Limb (tissue), 2 donors: Measurements from ENCODE around the gene OSBPL2.

Source experiments
- DNase-seq, 2 donors: peaks; one replicate each; pipeline ENCODE4 v3.0.0-alpha.2; 2016; ENCODE audit errors: extremely low spot score in 2 of 2

The OSBPL2 gene

DNA sequence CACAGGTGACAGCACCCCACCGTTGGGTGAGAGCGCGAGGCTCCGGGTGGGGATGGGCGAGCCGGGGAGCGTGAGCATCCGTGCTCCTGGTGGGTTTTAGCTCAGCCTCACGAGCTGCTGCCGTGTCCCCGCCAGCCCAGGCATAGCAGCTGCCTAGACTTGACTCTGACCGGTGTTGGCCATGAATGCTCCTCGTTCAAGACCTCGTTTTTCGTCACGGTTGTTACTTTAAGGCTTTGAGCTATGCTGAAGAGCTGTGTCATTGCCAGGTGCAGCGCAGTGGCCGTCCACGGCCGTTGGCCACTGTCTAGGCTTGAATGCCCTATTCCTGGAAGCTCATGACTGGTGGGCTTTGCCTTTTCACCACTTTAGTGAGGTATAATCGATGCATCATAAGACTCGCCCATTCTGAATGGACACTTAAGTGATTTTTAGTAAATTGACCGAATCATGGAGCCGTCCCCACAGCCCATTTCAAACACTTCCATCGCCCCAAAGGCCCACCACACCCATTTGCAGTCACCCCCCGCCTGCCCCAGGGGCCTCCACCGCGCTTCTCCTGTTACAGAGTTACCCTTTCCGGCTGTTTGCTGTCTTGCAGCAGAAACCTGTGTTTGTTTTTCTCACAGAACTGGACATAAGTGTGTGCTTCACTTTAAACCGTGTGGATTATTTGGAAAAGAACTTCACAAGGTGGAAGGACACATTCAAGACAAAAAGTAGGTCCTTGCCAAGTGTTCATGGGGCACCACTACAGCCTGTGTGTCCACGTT lies 43.0 kb downstream of the OSBPL2 start:
- DNase-seq: no peak

DNA sequence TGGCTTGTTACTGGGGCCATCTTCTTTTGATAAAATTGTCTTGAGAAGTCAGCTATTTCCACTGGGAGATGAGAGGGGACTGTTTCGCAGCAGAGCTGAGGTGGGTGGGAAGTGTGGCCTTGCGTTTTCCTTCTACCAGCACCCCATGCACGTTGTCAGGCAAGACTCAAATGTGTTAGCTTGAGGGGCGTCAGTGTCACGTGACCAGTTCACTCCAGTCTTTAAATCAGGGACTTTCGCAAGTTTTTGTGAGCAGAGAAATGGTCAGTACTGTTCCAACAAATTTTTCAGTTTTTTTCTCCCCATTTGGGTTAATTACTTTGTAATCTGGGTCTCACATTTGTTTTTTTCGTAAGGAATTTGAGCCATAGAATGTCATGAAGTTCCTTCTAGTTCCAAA lies 43.8 kb downstream of the OSBPL2 start:
- DNase-seq: no peak

DNA sequence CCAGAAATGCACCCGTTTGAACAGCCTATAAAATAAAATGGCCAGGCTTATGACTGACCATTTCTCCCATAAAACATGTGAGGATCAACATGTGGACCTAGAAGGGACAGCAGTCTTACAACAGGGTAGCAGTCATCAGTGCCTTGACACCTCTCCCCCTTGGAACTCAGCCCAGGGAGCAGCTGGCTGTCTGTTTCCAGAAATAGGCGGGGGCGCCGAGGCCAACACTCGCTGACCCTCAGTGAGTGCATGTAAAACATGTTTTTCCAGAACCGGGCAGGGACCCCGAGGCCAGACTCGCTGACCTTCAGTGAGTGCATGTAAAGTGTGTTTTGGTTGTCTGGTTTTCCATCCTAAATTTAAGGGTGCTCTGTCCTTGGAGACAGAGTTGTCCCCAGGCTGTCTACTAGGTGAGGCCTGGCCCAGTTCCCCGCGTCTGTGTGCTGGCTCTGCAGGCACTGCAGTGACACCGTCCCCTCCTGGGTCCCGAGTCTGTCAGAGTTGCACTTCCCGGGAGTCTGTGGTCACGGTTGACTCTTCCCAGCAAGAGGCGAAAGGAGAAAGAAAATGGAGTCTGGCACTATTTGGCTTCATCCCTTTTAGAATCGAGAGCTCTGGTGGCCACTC lies 44.7 kb downstream of the OSBPL2 start:
- DNase-seq: no peak

DNA sequence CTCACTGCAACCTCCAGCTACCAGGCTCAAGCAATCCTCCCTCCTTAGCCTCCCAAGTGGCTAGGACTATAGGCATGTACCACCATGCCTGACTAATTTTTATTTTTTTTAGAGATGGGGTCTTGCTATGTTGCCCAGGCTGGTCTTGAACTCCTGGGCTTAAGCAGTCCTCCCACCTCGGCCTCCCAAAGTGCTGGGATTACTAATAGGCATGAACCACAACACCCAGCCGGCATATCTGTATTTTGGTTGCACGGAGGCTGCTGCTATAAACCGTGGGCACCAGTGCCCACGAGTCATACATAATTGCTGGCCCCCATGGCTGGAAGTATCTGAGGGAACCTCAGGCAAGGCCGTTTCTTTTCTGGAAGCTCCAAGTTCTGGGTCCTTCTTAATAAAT lies 46.1 kb downstream of the OSBPL2 start:
- DNase-seq: no peak

DNA sequence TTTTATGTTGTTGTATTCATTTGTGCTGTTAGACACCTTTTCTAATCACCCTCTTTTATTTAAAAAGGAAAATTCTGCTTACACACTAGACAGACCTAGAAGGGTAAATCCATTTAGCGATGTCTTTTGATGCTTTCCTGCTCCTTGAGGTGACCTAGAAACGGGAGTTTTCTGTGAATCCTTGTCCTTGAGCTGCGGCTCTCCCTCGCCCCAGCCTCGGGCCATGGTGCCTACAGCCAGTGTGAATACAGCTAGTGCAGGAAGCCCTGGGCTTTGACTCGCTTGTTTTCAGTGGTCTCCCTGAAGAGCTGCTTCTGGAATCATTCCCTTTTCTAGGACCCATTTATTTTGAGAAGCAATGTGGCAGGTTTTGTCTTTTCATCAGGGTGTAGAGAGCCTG lies 46.8 kb downstream of the OSBPL2 start:
- DNase-seq: no peak

DNA sequence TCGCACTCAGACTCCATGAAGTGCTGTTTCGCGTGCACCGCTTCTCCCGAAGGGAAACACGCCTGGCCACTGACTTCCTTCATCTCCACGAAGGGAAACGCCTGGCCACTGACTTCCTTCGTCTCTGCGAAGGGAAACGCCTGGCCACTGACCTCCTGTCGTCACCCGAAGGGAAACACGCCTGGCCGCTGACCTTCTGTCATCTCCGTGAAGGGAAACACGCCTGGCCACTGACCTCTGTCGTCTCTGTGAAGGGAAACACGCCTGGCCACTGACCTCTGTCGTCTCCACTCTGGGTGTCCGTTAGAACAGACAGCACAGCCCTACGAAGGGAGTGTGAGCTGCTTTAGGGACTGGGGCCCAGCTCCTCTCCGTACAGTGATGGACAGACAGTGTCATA lies 47.4 kb downstream of the OSBPL2 start:
- no peak for DNase-seq

DNA sequence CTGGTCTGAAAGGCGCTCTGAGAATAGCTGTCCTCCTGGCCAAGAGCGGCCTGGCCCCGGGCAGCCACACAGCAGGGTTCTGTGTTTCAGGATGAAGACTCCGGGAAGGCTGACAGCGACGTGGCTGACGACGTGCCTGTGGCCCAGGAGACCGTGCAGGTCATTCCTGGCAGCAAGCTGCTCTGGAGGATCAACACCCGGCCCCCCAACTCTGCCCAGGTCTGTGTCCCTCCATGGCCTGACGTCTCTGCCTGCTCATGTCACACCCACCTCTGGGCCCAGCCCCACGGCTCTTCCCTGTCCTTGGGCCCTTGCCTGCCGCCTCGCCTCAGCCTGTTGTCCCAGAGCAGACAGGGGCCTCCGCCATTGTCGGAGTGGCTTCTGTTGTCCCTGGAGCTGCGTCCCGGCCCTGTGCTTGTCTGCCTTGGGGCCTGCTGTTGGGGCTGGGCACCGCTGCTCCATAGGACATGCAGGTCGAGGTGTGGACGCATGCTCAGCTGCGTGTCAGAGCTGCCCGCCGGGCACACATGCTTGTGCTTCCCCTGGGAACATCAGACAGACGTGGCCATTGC lies 48.3 kb downstream of the OSBPL2 start:
- no peak for DNase-seq

DNA sequence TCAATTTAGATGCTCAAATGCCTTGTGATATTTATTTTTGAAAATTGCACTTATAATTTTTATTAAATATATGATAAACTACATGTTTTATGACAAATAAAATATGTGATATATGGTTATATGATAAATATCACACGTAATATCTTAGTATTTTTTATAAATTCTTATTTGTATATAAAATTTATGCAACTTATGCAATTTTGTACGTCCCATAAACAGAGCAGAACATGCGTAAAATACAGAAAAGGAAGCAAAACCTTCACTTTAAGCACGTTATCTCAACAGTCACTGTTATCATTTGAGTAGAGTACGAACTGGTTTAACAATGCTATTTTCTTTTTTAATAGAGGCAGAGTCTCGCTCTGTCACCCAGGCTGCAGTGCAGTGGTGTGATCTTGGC lies 48.8 kb downstream of the OSBPL2 start:
- no peak for DNase-seq

DNA sequence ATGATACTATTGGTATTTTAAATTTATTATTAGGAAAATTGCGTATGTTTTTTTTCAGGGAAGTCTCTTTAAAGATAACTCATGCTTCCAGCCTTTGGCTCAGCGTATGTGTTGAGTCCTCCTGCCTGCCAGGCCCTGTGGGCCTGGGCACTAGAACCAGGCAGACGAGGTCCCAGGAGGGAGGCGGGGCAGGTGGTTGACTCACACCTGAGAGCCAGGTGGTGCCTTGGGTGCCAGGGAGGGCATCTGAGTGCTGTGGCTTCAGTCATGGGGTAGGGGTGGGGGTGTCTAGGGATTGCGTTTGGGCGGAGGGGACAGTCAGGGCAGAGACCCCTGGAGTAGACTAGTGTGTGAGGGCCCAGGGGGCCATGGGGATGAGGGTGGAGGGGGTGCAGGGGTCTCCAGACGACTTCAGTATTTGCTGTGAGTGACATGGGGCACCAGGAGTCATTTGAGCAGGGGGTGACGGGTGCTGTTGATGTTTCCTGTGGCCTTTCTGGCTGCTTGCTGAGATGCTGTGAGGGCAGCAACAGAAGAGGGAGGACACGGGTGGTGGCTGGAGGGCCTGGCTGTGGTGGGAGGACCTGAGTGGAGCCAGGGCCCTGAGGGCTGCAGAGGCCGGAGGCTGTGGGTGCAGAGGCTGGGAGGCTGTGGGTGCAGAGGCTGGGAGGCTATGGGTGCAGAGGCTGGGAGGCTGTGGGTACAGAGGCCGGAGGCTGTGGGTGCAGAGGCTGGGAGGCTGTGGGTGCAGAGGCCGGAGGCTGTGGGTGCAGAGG lies 49.6 kb downstream of the OSBPL2 start:
- no peak for DNase-seq

DNA sequence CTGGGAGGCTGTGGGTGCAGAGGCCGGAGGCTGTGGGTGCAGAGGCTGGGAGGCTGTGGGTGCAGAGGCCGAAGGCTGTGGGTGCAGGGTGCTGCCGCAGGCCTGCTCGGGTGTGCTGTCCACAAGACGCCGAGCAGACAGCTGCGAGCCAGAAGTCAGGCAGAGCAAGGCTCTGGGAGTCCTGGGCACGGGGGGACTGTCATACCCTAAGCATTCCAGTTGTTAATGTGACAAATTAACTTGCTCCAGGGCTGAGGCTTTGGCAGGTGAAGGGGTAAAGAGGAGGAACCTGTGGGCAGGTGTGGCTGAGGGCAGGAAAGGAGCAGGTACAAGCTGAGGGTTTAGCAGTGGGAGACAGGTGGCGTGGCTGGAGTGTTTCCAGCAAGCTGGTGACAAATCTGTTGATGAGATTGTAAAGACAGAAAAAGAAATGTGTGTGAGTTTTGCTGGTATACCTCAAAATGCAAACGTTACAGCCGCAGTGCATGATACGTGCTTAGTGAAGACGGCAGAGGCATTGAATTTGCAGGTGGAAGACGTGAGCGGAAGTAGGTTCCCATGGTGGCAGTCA lies 50.3 kb downstream of the OSBPL2 start:
- DNase-seq: no peak

DNA sequence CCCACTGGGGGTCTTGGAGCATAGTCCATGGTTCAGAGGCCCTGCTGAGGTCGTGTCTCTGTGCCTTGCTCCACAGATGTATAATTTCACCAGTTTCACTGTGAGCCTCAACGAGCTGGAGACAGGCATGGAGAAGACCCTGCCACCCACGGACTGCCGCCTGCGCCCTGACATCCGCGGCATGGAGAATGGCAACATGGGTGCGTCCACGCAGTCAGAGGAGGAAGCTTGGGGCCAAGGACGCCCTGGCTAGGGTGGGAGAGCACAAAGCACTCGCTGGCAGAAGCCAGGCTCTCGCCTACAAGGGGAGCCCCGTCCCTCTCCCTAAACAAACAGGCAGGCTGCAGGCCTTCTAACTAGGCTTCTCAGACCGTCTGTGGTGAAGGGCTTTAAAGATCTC lies 50.8 kb downstream of the OSBPL2 start:
- no peak for DNase-seq

DNA sequence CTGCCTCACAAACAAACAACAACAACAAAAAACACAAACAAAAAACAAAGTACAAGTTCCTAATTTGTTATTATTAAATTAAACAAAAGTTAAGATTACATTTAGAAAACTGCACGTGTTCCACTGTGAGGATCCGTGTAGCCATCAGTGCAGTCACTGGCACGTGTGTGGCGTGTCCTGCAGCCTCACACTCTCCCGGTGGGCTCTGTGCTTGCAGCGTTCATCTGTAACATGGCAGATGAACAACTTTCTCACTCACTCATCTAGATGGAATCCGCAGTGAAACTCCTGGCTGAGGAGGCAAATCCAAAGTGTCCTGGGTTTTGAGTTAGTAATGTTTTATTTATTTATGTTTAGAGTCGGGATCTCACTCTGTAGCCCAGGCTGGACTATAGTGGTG lies 51.6 kb downstream of the OSBPL2 start:
- no peak for DNase-seq

DNA sequence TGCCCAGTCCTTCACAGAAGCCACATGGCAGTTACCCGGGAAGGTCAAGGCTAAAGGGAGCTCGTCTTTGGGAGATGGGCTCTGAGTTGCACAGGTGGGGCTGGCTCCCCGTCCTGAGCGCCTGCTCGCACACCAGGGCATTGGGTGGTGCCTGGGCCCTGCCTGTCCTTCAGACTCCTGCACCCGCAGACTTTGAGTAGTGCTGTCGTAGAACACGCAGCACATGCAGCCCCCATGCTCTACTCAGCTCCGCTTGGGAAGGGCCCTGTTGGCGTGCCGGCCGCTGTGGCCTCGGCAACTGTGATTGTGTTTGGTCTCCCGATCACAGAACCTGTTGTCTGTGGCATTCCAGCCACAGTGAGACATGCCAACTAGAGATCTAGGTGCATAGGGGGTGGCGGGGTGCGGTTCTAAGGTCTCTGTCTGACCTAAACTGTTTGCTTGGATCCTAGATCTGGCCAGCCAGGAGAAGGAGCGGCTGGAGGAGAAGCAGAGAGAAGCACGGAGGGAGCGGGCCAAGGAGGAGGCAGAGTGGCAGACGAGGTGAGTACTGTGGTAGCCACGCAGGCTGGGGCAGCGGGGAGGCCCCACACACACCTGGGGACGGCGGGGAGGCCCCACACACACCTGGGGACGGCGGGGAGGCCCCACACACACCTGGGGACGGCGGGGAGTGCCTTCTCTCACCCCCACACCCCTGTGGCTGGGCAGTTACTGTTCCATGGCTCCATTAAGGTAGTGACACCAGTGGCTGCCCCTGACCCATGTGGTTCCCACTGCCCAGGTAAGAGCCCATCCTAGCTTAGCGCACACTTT lies 53.1 kb downstream of the OSBPL2 start:
- DNase-seq: no peak

DNA sequence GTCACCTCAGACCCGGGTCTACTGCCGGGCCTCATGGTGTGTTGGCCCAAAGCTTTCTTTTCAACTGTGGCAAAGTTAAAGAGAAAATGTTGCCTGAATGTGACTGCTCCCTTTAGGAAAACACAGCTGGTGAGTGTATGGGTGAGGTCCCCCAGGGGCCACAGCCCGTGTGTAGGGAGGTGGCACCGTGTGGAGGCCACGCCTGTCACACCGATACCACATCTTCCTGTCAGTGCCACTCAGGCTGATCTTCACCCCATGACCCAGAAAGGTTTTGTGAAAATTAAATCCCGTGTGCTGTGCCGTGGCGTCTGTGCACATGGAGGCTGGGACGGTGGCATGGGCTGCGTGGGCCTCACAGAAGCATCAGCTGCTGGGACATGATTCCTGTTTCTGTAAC lies 53.8 kb downstream of the OSBPL2 start:
- no peak for DNase-seq

DNA sequence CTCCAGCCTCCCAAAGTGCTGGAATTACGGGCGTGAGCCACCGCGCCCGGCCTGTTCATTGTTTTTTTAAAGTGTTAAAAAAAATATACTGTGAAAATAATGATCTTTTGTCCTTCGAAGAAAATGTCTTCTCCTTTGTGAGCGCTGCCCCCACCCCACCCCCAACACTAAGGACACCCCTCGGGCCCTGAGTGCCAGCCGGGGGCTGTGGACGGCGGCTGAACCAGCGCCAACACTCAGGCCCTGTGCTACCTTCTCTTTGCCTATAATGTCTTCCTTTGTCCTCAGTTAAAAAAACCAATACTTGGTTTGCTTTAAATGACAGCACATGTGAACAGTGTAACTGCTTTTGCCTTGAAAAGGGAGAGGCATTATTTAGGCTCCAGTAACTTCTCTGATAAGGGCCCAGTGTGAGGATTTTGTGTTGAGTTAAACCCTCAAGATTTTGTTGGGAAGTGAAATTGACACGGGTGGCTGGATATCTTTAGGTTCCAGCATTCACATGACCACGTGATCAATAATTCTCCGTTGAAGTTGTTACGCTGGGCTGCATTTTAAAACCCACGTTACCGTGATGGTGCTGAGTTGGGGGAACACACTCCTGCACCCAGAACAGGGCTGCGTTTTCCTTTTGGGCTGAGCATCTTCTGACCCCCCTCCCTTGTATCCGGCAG lies 54.9 kb downstream of the OSBPL2 start:
- no peak for DNase-seq

DNA sequence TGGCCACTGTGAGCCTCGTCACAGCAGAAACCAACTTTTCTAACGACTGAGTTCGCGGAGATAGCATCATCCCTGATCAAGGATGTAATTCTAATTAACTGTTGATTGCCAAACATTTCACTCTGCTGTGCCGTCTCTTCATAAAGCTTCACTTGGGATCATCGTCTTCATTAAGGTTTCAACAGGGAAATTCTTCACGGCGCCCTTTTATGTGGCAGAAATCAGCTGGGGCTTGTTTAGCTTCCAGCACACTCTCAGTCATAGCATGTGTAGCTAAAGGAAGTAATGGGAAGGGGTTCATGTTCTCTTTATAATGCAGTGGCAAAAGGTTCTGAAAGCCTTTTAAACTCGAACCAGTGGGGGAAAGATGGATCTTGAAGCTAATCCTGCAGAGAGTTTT lies 55.6 kb downstream of the OSBPL2 start:
- DNase-seq: no peak

DNA sequence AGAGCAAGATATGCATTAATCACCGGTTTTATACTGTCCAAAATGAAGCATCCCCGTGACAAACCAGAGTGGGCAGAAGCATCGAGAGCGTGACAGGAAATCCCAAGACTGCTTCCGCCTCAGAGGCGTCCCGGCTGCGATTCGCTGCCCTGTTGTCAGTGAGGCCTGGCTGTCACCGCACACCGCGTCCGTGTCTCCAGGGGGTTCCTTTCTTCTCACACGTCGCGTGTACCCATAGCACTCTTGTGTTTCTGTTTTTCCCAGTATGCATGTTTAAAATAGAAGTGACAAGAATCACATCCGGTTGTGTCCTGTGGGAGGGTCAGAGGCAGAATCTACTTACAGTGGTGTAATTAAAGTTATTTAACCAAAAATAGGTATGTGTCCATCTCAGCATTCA lies 56.2 kb downstream of the OSBPL2 start:
- no peak for DNase-seq

DNA sequence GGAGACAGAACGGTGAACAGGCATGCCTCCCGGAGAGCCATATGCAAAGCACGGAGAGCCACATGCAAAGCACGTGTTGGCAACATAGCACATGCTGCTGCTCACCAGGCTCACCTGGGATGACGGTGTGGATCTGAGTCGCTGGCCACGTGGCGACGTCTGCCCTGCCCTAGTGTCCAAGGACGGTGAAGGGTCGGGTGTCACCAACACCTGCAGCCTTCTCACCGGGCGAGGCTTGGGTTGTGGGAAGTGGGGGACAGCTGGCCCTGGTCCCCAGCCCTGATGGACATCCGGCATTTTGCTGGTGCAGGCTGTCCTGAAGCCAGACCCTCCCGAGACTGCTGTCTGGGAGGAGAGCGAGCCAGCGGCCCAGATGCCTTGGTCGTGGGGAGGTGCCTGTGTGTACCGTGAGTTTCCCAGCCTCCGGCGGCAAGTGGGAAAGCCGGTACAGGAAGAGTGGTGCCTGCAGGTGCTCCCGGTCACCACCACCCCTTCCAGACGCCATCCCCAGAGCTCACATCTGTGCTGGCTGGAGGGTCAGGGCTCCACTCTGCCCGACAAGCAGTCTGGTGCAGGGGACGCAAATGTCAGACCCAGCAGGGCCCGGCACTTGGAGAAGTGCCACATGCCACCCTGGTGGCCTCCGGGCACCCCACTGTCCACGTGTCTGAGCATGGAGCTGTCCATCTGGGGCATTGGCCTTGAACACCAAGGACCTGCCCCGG lies 58.6 kb downstream of the OSBPL2 start:
- no peak for DNase-seq

DNA sequence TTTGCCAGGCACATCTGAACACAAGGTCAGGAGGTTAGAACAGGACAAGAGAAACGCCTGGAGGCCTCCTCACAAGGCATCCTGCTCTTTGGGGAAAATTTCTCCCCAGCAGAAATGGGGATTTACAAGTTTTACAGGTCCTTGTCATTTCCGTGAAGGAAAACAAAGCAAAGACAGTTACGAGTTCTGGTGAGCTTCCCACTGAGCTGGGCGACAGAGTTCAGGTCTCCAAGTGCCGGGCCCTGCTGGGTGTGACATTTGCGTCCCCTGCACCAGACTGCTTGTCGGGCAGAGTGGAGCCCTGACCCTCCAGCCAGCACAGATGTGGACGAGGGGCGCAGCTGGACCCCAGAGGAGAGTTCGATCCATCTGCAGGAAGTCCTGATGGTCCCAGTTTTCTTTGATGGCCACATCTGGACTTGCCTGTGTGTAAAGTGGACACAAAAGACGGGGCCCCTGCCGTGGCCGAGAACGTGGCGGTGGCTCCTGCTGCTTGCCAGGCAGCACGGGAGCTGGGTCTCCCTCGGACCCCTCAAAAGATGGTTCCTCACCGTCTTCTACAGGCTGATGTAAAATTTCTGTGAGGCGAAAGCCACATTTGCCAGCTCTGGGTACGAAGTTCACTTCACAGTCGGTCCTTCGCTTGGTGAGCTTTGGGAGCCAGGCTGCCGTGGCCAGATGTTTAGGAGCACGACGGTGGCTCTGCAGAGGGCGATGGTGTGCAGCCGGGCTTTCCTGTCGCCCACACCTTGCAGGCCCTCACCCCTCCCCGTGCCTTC lies 59.3 kb downstream of the OSBPL2 start:
- no peak for DNase-seq
